ENCODE results near the gene ITPKA.

Gene ITPKA

GRCh38 chr15:41511331-41511898 lies 17.7 kb downstream of the ITPKA start:
- DNase-seq (ENCODE audit: low read depth), result no peak

GRCh38 chr15:41511899-41512369 lies 18.3 kb downstream of the ITPKA start:
- DNase-seq (ENCODE audit: low read depth), result no peak

- no peak for DNase-seq (ENCODE audit: low read depth)
Measured at GRCh38 chr15:41512512-41512939, 18.9 kb downstream of the ITPKA start.

GRCh38 chr15:41512940-41513505 lies 19.3 kb downstream of the ITPKA start:
- peak; percentile 47 for DNase-seq (ENCODE audit: low read depth)

GRCh38 chr15:41513506-41514227 lies 20.0 kb downstream of the ITPKA start, which contains the start of gene LTK:
LTK (minus strand) TSS chr15:41513827; CDS start chr15:41513709, 118 bp downstream.
- DNase-seq (ENCODE audit: low read depth), result peak; percentile 26

- DNase-seq (ENCODE audit: low read depth), result no peak
Measured at GRCh38 chr15:41517895-41518449, 24.3 kb downstream of the ITPKA start.

- no peak for DNase-seq (ENCODE audit: low read depth)
Measured at GRCh38 chr15:41520636-41521035, 27.0 kb downstream of the ITPKA start.

- no peak for DNase-seq (ENCODE audit: low read depth)
Measured at GRCh38 chr15:41521614-41522013, 27.9 kb downstream of the ITPKA start.

- no peak for DNase-seq (ENCODE audit: low read depth)
Measured at GRCh38 chr15:41523097-41523496, 29.4 kb downstream of the ITPKA start.

GRCh38 chr15:41530363-41530956 lies 36.8 kb downstream of the ITPKA start:
- DNase-seq (ENCODE audit: low read depth), result no peak

- DNase-seq (ENCODE audit: low read depth), result no peak
Measured at GRCh38 chr15:41535544-41535943, 41.9 kb downstream of the ITPKA start.

GRCh38 chr15:41536866-41537265 lies 43.2 kb downstream of the ITPKA start:
- DNase-seq (ENCODE audit: low read depth), result no peak

- DNase-seq (ENCODE audit: low read depth), result no peak
Measured at GRCh38 chr15:41543521-41543870, 49.8 kb downstream of the ITPKA start.

- peak; percentile 13 for DNase-seq (ENCODE audit: low read depth)
Measured at GRCh38 chr15:41544650-41545015, 51.0 kb downstream of the ITPKA start.

- DNase-seq (ENCODE audit: low read depth), result no peak
Measured at GRCh38 chr15:41545218-41545617, 51.5 kb downstream of the ITPKA start.

GRCh38 chr15:41546851-41547786 lies 53.4 kb downstream of the ITPKA start:
- peak; percentile 79 for DNase-seq (ENCODE audit: low read depth)

GRCh38 chr15:41550066-41550775 lies 56.5 kb downstream of the ITPKA start:
- no peak for DNase-seq (ENCODE audit: low read depth)
